HG03103 (cell line): ENCODE data around the gene NELFCD.
A peak's percentile ranks its signal among the peaks of the same experiment; 100 is the strongest.
"Not testable (repeated sequence)": the region's sequence is repeated elsewhere in the genome, so short reads cannot be mapped to it uniquely, and the experiment has no call there.

Experiments used
- ATAC-seq: cut with Tn5 transposase; IDR thresholded peaks from one replicate; pipeline ENCODE4 v1.9.1; 2021; ENCODE audit warnings: low read depth; ENCODE audit not compliant: unreplicated experiment

NELFCD gene

DNA sequence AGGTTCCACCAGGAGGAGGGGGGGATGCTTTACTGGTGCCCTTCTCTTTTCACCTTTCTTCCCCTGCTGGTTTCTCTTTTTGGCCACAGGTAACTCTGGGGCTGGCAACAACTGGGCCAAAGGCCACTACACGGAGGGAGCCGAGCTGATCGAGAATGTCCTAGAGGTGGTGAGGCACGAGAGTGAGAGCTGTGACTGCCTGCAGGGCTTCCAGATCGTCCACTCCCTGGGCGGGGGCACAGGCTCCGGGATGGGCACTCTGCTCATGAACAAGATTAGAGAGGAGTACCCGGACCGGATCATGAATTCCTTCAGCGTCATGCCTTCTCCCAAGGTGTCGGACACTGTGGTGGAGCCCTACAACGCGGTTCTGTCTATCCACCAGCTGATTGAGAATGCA, 42.6 kb downstream of the NELFCD start:
- ATAC-seq, result no peak

DNA sequence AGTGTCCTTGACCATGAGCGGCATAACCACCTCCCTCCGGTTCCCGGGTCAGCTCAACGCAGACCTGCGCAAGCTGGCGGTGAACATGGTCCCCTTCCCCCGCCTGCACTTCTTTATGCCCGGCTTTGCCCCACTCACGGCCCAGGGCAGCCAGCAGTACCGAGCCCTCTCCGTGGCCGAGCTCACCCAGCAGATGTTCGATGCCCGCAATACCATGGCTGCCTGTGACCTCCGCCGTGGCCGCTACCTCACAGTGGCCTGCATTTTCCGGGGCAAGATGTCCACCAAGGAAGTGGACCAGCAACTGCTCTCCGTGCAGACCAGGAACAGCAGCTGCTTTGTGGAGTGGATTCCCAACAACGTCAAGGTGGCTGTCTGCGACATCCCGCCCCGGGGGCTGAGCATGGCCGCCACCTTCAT, 43.1 kb downstream of the NELFCD start:
- ATAC-seq, result no peak

DNA sequence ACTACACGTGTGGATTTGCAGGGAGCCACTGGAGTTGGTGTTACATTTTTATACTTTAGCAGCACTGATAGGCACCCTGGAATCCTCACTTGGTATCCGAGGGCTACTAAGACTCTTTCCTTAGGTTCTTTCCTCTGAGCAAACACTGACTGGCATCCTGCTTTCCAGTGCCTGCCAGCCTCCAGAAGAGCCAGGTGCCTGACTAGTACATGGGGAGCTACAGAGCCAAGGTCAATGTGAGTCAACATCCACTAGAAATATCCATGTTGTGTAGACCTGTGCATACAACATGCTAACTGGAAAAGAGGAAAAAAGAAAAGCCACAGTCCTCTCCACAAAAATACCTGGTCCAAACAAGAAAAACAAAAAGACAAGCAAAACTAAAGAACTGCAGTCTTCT, 44.0 kb downstream of the NELFCD start:
- no peak for ATAC-seq

DNA sequence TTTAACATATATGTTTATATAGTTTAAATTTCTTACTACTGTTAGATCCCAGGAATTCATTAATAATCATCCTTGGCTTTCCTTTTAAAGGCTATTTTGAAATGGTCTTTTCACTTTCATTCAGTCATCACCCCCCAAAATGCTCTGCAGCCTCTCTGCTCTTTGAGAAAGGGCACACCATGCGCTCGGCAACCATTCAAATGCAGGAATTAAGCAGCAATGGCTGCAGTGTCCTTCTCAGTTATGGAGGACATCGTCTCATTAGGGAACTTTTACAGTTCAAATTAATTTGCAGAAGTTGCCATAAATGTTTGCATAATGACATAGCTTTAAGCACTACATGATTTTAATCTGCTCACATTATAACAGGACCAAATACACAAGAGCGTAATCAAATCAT, 44.5 kb downstream of the NELFCD start:
- no peak for ATAC-seq

DNA sequence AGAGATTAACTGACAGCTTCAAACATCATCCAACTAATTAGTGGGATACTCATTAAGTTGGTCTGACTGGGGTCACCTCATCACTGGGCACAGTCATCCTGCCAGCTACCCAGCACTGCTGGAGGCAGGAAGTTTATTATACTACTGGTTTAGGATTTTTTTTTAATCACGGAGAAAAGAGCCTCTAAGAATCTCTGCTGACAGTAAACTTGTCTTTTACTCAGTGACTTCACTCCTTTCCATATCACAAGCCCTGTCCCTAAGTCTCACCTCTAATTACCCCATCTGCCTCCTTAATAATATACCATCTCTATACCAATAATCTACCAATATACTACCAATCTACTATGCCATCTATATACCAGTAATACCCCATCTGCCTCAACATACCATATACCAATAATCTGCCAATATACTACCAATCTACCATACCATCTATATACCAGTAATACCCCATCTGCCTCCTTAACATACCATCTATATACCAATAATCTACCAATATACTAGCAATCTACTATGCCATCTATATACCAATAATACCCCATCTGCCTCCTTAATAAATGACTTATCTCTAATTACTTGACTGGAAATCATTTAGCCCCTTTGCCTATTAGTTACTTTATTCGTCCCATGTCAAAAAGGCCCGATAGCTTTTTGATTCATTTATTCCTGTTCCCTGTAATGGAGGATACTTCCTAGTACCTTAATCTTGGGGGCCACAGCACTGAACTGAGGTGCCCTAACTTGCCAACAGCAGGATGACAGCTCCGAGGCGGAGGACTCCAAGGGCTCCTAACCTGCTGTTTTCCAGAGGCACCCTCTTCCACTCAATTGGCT, 46.1 kb downstream of the NELFCD start:
- ATAC-seq, result no peak

DNA sequence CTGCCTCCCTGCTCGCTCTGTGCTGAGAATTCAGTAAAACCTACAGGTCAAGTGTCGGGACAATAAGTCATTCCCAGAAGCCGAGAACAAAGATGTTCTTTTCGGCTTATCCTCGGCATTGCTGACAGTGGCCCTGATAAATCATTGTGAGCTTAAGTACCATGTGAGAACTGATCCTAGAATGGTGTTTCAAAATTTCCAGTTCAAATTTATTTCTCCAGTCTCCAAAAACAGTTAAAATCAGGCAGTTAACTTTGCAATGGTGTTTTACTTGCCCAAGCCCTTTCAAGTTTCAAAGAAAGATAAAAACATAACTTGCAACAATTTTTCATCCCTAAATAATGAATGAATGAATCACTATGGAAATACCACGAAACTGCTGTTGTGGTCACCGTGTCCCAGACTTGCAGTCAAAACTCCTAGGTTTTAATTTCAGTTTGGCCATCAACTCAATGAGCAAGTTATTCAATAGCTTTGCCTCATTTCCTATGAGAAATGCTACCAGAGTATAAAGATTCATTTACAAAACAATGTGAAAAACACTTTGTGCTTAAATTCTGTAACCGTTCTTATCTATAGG, 46.8 kb downstream of the NELFCD start:
- ATAC-seq, result no peak

DNA sequence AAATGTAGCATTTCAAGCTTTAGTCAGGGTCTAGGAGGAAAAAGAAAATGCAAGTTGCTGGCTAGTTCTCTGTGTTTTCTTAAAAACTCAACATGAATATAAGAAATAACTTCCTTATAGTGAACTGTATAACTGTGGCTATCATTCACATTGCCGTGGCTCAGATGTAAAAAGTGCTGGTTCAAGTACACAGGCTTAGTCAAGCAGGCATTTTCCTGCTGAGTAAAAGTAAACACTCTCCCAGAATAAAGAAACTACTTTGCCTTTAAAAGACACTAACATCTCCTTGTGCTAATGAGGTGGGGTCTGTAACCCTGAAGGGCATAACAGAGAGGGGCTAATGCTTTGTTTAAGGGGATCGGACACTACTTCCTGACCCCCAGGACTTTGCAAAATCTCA, 47.8 kb downstream of the NELFCD start:
- ATAC-seq, result no peak

DNA sequence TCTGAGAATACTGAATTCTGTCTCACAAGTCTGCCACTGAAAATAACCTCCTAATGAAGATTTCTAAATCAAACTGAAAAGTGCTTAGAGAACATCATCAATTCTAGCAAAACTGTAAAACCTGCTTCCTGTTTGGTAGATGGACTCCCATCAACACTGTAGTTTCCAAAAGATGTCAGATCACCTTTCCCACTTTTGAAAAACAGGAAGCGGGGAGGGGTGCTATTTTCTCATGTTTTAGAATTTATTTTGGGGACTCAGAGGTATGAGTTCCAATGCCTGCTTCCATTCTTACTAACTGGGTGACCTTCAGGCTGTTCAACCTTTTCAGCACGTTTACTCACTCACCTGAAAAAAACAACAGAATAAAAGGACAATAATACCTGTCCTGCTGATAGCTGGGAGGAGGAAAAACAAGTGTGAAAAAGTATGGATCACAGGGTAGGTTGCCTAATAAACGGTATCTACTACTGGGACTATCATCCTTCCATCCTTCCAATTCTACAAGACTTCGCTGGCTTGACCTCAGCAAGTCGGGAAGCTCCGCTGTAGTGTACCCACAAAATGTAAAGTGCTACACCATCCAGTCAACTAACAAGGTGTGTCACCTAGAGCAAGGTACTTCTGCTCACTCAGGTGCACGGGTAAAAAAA, 50.0 kb downstream of the NELFCD start:
- ATAC-seq, result no peak

DNA sequence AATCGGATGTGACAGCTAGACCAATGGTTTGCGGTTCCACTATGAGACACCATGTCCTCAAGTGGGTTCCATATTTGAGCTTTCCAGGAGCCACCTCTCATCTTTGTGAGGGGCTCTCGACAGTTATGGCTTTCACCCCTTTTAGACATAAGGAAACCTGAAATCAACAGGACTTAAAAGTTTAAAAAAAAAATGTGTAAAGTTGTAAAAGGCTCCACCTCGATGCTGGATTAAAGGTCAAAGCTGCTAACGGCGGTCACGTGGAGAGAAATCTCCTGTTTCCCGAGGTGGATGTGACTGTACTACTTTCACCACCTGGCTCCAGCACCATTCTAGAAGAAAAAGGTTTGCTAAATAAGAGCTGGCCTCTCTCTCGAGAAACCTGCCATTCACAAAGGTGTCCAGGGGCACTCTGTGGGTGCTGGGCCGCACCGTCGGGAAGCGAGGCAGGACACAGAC, 50.5 kb downstream of the NELFCD start:
- ATAC-seq, result no peak

DNA sequence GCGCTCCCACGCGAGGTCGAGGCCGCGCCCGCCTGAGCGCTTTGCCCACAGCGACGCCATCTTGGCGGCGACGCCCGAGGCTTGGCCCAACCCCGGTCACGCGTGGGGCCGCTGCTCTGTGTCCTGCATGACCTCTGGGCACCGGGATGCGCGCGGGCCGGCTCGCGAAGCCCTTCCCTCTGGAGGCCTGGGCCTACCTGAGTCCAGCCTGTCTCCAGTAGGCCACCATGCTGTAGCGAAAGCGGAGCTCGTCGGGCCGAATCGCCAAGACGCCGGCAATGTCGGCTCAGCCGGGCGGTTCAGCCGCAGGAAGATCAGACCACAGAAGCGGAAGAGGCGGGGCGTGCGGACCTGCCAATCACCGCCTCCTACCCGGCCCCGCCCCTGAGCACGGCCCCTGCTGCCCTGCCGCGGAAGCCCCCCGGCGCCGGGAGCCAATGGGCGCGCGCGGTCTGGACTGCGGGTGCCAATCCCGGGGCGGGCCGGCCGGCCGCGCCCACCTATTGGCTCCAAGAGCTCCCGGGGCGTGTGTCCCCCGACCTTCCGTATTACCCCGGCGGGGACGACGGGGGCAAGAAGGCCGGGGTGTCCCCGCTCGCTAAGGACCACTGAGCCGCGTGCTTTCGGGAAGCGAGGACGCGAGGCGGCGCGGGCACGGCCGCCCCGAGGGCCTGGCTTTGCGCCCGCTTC, 51.1 kb downstream of the NELFCD start, which contains the start of gene ATP5F1E:
Gene ATP5F1E (minus strand): TSS at position 313 of the 690 bp plus-strand sequence. CDS start 84 bp downstream, at position 229.
- peak; percentile 90 for ATAC-seq

DNA sequence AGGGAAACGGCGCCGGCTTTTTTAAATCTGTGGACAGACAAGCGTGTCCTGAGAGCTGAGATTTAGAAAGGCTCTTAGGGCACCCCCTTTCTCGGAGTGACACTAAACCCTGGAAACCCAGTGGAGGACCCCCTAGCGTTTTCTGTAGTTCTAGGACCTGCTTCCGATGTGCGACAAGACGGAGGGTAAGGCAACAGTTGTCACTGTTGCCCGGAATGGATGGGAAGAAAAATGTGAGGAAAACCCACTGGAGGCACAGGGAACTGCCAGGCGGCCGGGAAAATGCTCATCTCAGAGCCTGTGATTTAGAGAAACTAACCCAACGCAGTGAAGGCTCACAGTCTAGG, 51.6 kb downstream of the NELFCD start:
- no peak for ATAC-seq

DNA sequence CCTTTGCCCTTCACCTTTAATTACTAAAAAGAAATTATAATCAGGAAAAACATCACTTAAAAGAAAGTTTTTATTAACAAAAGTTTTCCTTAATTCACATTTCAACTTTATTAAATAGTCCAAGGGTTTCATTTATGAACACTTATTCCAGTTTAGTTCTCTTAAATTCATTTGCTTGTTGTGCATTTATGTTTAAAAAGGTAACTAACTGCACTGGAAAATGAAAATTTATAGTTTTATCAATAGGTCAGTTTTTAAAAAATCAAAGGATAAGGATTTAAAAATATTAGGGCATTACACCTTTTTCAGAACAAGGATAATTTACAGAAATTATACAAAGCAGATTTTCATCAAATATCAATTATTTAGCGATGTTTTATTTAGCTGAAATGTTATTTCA, 52.0 kb downstream of the NELFCD start:
- ATAC-seq, result no peak

DNA sequence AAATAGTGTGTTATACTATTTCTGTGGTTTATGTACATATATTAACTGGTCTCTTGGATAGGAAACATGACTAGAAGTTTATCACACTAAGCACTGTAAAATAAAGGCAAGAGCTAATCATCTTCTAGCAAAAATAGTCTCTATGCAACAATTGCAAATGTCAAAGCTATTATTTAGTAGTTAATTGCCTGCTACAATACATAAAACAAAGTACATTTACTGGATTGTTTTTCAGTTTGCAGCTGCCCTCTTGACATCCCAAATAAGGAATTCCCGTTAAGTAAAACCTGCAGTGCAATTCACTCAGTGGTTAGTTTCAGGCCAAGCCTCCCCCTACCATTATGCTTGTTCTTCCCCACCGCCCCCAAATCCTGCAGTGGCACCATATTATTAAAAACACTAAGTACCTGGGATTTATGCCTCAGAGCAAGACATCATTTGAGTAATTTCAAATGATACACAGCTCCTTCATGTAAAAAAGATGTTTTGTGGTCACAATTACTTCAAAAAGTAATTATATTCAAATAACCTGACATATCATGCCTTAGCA, 52.6 kb downstream of the NELFCD start:
- no peak for ATAC-seq

DNA sequence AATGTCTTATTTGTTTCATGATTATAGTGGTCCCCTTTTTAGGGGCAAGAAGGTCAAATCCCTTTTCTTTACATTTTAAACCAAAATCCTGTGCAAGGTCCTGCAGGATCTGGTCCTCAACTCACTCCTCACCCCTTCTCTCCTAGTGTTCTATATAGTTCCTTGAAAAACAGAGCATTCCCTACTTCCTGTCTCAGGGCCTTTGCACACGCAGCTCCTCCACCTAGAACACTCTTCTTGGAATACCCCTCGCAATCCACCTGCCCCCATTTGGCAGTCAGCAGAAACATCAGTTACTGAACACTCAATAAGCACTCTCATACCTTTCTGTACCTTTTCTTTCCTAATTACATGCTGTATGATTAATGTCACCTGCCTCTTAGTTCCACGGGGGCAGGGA, 54.3 kb downstream of the NELFCD start:
- ATAC-seq, result no peak

DNA sequence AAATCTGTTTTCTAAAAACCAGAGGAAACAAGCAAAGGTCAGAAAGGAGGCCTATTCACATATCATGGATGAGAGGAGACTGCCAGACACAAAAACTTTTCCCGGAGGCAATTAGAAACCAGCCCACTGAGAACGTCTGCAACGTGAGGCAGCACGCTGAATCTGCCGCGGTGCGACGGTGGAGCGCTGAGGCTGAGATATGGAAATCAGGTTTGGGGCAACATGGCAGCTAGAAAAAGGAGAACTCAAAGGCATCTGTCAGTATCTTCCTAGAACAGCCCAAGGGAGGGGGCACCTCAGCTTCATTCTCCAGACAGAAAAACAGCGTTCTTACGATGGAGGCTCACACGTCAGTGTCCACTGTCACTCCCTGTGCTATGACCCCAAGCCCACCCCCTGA, 56.3 kb downstream of the NELFCD start:
- no peak for ATAC-seq

DNA sequence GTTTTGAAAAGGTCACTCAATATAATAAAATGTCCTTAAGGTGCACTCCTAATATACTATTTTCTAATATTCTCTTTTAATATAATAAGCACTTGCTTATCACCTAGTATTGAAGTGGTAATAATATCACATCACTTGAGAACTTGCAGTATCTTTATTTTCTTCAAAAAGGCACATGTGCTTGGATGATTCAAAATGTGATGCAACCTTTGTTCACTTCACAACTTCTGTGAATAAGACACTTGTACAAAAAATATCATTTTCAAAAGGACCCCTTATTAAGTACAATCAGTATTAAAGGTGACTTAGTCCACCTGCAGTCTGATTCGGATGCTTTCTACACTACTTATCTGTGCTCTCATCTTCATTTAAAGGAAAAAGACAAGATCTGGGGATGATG, 58.2 kb downstream of the NELFCD start:
- ATAC-seq, result no peak

DNA sequence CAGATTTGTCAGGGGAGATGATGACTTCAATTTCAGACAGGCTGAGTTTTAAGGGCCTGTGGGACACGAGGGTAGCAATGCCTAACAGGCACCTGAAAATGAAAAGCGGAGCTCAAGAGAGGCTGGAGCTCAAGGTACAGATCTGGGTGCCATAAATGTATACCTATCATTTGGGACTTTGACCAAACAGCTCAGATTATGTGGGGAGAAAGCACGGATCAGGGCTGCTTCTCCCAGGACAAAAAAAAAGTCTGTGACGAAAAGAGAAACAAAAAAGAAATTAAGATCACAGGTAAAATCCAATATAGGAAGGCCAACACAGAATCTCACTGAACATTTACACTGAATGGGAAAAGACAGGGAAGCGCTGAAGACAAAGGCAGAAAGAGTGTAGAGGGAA, 59.6 kb downstream of the NELFCD start:
- ATAC-seq, result no peak

DNA sequence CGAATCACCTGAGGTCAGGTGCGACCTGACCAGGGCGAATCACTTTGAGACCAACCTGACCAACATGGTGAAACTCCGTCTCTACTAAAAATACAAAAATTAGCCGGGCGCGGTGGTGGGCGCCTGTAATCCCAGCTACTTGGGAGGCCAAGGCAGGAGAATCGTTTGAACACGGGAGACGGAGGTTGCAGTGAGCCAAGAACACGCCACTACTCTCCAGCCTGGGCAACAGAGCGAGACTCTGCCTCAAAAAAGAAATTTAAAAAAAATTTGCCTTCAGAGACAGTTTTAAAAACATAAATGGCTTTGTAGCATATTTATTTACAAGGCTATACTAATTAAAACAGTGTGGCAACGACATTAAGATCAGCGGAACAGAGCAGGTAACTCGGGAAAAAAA, 60.4 kb downstream of the NELFCD start:
- ATAC-seq, result not testable (repeated sequence)

DNA sequence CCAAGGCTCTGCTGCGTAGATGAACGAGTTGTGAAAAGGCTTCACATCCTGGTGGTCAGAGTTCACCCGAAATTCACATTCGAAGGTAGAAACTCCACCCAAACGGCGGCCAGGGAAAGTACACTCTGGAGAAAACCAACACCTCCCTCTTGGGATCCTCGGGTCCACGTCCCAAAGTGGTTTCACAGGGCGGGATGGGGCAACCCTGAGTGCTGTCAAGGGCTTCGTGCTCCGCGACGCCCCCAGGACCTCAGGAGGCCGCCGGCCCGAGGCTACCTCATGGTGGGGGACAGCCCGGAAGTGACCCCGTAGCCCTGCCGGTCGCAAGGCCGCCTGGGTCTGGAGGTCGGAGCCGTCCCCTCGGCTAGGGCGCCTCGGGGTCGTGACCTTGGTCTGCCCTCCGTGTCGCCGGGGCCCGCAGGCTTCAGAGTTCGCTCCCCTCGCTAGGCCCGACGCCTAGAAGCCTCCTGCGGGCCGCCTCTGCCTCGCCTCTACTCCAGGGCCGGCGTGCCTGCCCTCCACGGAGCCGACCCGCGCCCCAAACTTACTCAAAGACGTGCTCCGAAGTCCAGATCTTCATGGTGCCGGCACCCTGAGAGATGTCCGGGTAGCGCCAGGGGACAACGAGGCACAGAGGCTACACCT, 61.2 kb downstream of the NELFCD start, which contains the start of gene PRELID3B:
Gene PRELID3B (minus strand): TSS at position 636 of the 645 bp plus-strand sequence. CDS start 56 bp downstream, at position 580.
- ATAC-seq, result peak; percentile 31
